SK-MEL-5 (cell line): Measurements from ENCODE around the gene RFPL3. TPM values are rescaled to one million over a fixed set of nuclear protein-coding genes. Genes with fewer than 3 reads are reported as not detected.
"Not testable (repeated sequence)": the region's sequence is repeated elsewhere in the genome, so short reads cannot be mapped to it uniquely, and the experiment has no call there.

ENCODE experiments used
- DNase-seq: peaks from one replicate; pipeline ENCODE4 v3.0.0-alpha.2; 2016; ENCODE audit warnings: low read depth, low spot score
- in situ Hi-C: cut with HindIII; loops from 2 replicates; pipeline ENCODE4 v1.10.0; 2016; ENCODE audit warnings: low sequenced_read_pairs, high pct_unique_total_duplicates, low pct_unique_long_range_greater_than_20kb
- total RNA-seq: library from RNA; depleted of rRNA; stranded (reverse); fragments of >200 nt; shearing (Covaris generic); gene quantifications from 2 replicates; pipeline ENCODE4 v1.2.3, GENCODE V29; 2014

RFPL3 gene
- total RNA-seq, 1 experiment from 2014 or later = not detected

DNA sequence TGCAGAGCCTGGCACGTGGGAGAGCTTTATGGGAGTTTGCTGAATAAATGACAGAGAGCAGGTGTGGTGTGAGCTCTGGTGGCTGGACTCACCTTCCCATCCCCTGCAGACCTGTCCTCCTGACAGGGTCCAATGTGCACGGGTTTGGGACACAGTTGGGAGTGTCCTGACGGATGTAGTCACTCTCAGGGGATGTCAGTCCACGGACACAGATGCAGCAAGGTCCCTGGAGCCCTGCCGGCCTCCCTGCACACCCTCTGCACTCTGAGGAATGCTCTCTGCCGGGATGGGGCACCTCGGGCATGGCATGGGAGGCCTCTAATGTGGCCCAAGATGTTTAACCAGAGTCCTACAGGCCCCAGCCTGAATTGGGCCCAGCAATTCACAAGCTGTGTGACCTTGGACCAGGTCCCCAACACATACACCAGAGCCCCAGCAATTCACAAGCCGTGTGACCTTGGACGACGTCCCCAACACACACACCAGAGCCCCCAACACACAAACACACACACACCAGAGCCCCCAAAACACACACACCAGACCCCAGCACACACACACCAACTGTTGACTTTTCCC is 30.0 kb upstream of the RFPL3 start:
- DNase-seq = no peak
- in situ Hi-C loops = no loop called here

GRCh38 chr22:32328306-32329201 is 29.1 kb upstream of the RFPL3 start:
- in situ Hi-C loops = no loop called here
- no peak for DNase-seq

DNA sequence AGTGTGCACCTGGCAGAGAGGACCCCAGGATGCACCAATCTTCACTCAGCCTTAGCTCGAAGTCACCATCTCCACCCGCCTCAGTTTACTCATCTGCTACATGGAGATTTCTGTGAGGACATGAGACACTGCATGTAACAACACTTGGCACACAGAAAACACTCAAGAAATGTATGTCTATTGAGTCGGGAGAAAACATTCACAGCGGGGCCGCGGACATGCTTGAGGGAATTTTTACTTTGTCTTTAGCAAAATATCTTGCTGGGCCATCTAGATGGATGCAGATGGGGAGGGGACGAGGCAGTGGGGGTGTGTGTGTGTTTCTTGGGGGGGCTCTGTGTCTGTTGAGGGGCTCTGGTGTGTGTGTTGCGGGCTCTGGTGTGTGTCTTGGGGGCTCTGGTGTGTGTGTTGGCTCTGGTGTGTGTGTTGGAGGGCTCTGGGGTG is 28.4 kb upstream of the RFPL3 start:
- DNase-seq = no peak
- in situ Hi-C loops = no loop called here

DNA sequence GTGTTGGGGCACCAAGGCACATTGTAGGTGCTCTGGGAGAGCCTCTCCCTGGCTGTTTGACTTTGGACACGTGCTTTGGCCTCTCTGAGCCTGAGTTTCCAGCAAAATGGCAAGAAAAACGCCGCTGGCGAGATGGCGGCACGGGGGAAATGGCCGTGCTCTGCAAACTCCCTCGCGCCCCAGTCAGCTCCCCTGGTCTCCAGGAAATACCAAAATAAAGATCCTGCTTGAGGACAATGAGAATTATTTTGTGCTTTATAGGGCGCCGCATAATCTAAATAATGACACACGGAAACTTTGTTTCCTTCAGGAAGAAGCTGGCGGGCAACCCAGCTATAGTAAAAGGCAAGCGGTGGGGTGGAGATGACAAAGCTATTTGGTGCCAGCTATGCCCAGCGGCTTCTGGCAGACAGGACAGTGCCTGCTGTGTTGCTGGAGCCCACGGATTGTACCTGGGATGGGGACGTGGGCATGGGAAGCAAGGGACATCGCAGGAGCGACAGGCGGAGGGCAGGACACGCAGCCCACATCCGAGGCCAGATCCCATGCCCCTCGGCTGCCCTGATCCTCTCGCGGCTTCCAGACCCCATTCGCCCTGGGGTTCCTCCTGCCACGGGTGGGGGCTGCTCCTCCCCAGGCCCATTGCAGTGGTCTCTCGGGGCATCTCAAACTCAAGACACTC is 26.3 kb upstream of the RFPL3 start:
- DNase-seq = no peak
- in situ Hi-C loops = no loop called here

DNA sequence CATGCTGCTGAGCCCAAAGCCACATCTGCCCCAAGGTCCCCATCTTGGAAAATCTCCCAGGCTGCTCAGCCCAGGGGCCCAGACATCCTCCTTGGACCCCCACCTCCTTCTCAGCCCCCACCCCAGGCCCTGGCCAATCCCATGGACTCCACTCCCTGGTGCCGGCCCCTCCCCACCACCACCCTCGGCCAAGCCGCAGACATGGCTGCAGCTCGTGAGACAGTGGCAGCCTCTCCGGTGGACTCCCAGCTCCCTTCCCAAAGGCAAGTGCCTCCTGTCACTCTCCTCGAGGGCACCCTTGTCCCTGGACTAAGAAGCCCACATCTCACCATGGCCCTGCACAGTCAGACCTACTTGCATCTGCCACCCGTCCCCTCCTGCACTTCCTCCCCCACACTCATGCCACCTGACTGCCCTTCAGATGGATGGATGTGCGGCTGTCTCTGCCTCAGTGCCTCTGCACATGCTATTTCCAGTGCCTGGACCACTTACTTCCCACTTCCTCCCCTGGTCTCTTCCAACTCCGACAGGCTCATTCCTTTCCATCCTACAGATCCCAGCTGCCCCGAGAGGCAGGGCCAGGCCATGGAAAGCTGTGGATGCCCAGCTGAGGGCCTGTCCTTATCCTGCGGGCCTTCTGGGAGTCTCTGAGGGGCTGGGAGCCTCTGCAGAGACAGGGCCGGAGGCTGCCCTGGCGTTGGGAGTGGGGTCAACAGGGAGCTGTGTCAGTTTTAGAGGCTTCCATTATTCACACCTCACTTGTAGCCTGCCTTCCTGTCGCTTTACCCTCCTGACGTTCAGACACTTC is 25.5 kb upstream of the RFPL3 start:
- in situ Hi-C loops = no loop called here
- no peak for DNase-seq

DNA sequence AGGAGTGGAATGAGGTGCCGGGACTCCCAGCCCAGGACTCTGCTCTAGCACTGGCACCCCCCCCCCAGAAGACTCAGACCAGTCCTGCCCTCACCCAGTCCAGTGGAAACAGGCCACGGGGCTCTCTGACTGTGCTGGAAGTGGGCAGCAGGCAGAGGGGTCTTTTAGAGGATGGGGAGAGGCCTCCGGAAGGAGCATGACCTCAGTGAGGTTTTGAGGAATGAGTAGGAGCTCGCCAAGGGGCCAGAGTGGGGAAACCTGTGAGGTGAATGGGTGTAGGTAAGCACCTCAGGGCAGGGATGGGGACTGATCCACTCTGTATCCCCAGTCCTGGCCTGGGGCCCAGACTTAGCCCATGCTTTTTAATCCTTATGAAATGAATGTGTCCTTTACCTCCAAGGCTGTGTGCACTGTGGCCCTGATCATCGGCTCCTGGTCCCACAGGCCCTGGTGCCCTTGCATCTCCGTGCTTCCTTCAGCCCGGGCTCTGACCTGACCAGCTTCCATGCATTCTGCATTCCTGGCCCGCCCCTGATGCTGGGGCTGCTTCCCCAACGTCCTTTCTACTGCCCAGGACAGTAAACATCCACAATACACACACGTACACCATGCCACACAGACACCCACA is 24.4 kb upstream of the RFPL3 start:
- DNase-seq = no peak
- in situ Hi-C loops = no loop called here

- no peak for DNase-seq
- in situ Hi-C loops = no loop called here
Measured at GRCh38 chr22:32333769-32334659, 23.7 kb upstream of the RFPL3 start.

DNA sequence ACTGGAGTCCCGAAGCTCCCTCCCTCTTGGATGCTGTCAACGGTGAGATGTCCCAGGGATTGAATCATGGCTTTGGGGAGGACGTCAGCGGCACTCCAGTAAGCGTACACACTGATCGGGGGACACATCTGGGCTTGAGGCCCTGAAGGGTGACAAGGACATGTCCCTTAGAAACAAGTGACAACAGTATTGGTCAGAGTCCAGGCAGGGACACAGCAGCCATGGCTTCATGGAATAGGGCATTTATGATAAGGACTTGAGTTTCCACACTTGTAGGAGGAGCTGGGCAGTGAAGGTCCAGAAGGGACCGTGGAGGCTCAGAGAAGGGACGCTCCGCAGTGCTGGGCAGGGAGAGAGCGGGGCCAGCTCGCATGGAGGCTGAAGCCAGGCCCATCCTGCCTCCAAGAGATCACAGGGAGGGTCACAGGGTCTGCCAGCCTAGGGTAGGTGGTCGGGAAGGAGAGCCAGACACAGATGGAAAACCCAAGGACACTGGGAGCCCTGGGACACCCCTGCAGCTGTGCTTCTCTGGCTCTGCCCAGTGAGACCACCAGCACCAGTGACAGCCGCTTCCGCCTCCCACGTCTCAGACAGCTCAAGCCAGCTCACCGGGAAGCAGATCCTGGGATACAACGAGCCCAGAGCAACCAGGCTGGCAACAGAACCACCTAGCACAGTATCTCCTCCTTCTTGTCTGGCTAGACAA is 22.9 kb upstream of the RFPL3 start:
- in situ Hi-C loops = no loop called here
- DNase-seq = no peak

GRCh38 chr22:32335471-32335870 is 22.2 kb upstream of the RFPL3 start:
- in situ Hi-C loops = no loop called here
- no peak for DNase-seq

DNA sequence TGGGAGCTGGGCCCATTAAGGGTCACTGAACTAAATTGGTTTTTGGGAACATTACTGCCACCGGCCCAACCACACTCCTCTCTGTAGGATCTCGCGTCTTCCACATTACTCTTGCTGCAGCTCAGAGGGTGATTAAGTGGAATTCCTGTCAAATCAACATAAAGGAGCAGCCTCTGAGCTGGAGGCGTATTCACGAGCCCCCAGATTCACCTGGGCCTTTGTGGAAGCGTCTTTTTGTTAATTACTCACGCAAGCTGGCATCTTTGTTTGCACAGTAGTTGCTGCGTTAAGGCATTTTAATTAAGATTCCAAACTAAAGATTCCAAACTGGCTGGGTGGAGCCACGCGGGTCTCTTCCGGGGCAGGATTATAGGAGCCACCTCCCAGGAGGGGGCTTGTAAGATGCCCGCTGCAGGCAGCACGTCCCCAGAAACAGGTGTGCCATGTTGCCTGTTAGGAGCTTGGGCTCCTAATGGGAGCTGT is 21.5 kb upstream of the RFPL3 start:
- in situ Hi-C loops = no loop called here
- no peak for DNase-seq

- in situ Hi-C loops = no loop called here
- no peak for DNase-seq
Measured at GRCh38 chr22:32336771-32337424, 20.8 kb upstream of the RFPL3 start.

GRCh38 chr22:32337425-32337824 is 20.2 kb upstream of the RFPL3 start:
- in situ Hi-C loops, DNase-seq: not testable (repeated sequence)

DNA sequence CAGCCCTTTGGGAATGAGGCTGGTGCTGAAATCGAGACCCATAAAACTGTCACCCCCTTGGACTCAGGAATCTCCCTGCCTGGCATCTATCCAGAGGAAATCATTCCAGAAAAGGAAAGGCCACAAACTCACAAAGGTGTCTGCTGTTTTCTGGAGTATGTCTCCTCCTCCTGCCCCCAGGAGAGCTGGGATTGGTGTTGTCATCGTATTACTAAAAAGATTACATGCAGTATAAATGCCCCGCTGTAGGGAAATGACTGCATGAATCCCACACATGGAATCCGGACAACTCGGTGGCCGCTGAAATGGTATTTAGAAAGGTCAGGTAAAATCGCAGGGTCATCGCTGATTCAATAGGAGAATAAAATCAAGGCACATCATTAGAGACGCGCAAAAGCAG is 18.9 kb upstream of the RFPL3 start:
- no peak for DNase-seq
- in situ Hi-C loops = no loop called here

DNA sequence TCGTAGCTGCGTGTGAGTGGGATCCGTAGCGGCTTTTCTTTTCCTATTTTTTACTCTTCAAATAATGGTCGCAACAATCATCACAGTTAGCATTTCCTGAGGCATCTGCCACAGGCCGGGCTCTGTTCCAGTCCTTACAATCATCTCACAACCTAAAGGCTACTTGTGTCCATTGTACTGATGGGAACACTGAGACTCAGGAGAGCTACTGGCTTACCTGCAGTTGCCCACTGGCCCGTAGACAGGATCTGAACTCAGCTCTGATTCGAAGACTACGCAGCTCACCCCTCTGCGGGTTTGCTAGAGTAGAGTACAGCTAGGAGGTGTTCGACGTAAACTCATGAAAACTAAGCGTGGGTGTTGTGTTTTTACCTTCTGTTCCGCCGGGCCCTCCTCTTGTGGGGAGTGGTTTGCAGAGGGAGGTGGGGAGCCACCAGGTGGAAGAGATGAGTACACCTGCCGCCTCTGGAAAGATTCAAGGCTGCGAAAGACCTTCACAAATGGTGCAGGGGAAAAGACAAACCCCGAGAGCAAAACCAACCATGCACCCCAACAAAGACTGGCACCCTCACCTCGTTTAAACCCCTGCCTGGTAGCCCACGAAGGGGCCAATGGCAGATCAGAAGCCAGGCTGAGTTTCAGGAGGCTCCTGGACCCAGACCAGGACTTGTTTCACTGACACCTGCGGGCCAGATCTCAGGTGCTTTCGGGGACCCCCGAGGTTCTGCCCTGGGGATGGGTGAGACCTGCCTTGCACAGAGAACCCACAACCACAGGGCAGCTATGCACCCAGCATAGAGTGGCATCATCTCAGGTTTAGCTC is 18.3 kb upstream of the RFPL3 start:
- no peak for DNase-seq
- in situ Hi-C loops = no loop called here

DNA sequence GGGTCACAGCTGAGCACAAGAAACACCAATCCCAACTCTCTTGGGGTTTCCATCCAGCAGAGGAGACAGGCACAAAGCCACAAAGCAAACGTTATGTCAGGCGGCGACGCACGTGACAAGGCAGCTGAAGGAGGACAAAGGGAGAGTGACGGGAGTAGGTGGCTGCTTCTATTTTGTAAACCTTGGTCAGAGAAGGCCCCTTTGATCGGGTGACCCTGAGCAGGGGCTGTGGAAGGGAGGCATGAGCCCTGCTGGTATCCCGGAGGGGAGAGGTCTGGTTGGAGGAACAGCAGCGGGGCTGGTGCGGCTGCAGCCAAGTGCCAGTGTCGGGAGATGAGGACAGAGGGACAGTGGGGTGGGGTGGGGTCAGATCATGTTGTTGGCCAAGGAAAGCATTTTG is 17.3 kb upstream of the RFPL3 start:
- in situ Hi-C loops = no loop called here
- DNase-seq = no peak
